ENCODE results near the gene ENTPD2.

DNA sequence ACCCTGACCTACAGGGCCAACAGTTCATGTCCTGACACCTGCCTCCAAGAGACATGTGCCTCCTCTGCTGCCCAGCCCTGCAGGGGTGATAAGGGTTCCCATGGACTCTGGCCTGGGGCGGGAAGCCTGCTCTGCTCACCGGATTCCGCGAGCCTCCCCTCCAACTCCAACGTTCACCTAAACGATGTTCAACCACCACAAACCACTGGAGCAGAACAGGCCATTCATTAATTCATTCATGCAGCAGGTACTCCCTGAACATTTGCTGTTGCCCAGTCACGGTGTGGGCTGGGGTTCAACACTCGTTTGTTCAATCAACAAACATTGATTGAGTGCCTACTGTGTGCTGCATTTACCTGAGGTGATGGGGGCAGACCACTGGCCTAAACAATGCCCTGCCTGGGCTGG is 20.1 kb upstream of the ENTPD2 start:
- TF ChIP-seq CTCF (IDR thresholded peaks at IDR 0.05) (no peak), POLR2A (IDR thresholded peaks at IDR 0.05) (no peak), POLR2AphosphoS5 (IDR thresholded peaks at IDR 0.05) (no peak)
